CD4-positive, alpha-beta T cell treated with Interleukin-21 for 1 hour (primary cell): Measurements from ENCODE around the gene CDH23.
A peak's percentile ranks its signal among the peaks of the same experiment; 100 is the strongest.
"Not testable (repeated sequence)": the region's sequence is repeated elsewhere in the genome, so short reads cannot be mapped to it uniquely, and the experiment has no call there.

Experiments used
- DNase-seq: peaks from one replicate; pipeline ENCODE4 v3.0.0-alpha.2; 2020

Gene CDH23

DNA sequence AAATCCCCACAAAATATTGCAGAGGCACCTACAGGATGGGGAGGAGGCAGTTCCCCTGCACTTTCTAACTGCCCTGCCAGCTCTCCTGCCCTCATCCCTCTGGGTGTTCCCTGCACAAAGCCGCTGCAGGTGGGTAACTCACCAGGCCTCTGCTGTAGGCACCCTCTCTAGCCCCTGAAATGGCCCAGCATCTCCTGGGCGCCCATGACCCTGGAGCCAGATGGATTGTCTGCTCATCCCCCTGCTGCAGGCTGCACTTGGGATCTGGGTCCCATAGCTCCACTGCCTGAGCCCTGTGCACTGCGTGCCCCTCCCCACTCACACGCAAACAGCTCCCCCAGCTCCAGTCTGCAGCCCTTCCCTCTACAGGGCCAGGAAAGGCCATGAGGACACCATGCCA is 192.0 kb downstream of the CDH23 start:
- DNase-seq, result no peak

DNA sequence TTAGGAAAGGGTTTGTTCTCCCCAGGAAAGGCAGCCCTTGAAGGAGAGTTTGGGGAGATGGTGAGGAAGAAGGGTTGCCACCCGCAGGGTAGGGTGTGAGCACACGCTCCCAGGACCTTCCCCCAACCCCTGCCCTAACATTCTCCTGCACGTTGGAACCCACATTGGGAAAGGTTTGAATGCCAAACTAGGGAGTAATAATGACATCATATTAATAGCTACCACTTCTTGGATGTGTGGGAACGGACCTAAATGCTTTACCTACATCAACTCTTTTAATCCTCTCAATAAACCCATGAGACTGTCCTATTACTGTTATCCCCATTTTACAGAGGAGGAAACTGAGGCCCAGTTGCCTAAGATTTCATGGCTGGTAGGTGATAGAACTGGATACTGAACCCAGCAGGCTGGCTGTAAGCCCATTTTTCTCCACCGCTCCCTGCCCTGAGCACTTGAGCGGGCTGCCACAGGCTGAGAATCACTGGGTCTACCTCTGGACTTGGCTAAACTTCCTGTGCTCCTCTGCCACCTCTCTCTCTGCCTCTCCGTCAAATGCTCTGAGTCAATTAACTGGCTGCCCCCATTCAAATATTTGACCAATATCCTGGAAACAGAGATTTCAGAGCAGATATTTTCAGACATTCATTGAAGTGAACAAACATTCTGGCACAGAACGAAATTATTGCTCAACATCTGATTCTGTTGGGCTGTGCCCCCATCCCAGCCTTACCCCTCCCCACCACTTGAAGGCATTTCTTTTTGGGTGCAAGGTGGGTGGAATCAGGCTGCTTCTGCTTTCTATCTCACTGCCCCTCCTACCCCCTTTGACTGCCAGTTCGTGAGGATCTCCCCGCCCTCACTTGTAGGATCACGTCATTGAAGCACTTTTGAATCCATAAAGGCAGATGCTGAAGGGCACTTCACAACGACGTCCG is 193.2 kb downstream of the CDH23 start:
- no peak for DNase-seq

DNA sequence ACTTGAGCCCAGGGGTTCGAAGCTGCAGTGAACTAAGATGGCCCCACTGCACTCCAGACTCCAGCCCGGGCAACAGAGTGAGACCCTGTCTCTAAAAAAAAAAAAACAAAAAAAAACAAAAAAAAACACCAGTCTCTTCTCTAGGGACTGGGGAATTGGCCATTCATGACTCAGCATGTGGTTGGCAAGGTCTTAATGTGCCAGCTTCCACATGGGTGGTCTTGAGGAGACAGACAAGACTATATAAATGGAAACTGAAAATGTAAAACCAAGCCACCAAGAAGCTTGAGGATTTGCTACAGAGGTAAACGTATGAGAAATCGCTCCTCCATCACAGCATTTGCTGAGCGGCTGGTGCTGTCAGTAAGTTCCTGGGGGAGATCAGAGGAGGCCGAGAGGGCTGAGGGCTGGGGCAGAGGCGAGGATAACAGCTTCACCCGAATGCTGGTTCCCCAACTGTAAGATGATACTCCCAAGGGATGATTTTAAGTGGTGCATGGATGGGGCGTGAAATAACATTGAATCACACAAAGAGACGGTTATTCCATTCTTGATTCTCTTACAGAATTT is 194.1 kb downstream of the CDH23 start:
- DNase-seq, result no peak

DNA sequence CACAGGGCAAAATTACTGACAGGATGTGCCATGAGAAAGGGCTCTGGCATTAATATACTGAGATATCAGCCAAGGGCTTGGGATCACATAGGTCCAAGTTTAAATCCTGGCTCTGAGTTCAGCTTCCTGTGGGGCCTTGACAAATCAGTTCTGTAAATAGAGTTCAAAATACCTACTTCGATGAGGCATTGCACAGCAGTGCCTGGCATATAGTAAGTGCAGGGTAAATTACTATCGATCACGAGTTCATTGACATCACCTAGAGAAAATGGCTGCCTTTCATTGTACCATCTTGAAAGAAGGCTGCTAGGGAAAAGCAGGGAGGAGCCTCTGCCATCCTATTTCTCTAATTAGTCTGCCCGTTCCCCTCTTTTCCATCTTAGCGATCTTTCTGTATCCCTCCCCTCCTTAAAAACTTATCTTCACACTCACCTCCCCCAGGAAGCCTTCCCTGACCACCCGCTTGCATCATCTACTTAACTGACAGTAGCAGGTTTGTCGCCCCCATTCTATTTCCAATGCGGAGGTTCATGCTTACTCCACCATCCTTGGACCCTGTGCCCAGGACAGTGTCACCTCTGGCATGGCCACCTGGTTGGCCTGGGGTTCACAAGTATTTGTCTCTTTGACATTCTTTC is 198.3 kb downstream of the CDH23 start:
- DNase-seq, result no peak

DNA sequence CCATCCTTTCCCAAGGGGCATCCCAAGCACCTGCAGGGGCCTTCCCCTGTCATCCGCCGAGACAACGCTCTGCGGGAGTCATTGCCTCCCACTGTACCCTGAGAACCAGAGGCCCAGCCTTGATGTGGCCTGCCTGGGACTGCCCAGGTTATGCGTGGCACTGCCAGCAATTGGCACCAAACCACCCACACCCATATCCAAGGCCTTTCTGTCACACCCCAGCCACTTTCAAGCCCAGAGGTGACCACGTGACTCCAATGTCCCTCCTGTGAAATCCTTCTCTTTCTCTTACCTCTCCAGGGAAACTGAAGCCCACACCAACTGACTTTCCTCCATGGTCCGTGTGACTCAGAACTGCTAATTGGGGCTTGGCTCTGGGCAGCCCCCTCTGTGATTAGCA is 198.9 kb downstream of the CDH23 start:
- no peak for DNase-seq

DNA sequence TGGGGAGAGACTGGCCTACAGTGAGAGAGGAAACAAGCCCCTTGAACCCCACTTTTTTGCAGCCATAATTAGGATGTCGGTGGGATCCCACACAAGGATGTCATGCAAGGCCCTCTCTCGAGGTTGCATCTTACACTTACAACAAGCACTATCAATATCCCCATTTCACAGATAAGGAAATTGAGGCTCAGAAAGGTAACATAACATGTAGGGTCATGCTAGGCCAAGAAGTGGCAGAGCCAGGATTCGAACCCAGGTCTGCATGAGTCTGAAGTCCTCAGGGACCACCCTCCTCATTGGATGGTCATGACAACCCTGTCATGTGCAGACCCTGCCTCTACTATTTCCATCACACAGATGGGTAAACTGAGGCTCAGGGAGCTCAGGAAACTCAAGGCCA is 199.4 kb downstream of the CDH23 start:
- no peak for DNase-seq

DNA sequence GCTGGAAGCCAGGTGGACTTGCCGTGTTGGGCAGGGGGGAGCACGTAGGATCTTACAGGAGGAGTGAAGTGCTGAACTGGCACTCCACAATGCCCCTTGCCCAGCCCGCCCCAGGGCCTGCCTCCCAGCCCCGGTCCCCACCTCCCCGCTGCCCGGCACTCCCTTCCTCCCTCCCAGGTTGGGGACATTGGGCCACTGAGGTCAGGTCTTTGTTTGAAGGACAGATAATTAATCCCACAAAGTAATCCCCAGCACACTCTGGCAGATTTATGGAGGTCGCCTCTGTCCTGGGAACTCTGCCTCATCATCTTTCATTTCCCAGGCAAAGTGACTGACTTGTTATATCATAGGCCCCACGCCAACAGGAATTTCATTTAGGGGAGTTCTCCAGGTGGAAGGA is 200.0 kb downstream of the CDH23 start:
- DNase-seq, result no peak

DNA sequence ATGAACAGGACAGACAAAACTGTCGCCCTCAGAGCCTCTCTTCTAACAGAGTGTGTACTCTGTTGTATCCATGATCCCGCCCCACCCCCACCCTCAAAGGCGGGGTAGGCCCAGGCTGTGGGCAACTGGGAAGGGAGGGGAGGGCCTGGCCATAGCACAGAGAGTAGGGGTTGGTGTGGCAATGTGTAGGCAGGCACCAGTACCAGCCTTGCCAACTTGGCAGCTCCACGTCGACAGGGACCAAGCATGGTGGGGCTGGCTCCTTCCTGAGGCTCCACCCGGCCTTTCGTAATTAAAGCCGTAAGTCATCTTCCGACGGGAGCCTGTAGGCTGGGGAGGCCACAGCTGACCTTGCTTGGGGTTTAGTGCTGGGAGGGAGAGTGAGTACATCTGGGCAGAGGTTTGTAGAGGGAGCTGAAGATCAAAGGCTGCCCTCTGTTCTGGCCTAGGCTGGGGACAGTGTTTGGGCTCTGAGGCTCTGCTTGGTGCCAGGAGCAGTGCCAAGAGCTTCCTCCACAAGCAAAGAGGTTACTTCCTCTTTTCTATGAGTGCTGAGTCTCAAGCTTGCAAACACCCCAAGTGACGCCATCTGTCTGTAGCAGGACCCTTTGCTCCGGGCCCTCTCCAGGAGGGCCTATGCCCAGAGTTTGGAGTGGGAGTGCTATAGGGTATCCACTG is 201.2 kb downstream of the CDH23 start:
- DNase-seq, result peak; percentile 8

DNA sequence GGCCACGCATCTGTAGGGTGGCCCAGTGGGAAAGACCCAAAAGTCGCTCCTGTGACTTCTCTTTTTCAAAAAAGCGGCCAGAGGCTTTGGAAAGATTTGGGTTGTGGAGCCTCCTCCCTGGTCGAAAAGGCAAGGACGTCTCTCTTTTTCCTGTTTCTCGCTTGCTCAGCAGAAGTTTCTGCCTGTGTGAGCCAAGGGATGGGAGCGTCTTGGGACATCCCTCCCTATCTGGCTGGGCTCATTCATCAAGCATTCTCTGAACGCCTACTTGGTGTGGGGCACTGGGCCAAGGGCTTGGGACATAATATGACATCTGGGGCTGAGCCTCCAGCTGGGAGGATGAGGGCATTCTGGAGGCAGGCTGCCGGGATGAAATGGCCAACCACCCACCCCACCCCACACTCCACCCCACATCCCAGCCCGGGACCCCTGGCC is 201.9 kb downstream of the CDH23 start:
- DNase-seq, result no peak

DNA sequence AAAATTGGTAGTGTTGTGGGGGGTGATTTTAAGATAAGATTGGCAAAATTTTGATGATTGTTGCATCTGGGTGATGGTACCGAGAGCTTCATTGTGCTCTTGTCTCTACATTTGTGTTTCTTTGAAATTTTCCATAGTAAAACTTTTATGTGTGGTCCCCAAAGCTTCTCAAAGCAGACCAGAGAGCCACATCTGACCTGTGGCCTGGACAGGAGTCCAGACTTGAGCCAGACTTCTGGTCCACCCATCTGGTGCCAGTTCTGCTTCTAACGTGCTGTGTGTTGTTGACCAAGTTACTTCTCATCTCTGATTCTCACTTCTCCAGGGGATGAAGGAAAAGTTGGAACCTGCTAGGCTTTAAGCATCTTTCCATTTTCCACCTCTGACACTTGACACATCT is 202.8 kb downstream of the CDH23 start:
- DNase-seq, result no peak

DNA sequence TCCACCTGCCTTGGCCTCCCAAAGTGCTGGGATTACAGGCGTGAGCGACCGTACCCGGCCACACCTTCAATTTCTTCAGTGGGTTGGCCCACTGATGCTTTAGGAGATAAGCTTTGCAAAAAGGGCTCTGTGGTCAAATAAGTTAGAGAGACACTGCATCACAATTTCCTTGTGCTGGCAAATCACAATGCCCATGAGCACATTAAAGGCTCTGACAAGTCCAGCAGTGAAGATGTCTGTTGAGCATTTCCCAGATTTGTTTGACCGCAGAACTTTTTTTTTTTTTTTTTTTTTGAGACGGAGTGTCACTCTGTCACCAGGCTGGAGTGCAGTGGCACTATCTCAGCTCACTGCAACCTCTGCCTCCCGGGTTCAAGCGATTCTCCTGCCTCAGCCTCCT is 203.5 kb downstream of the CDH23 start:
- not testable (repeated sequence) for DNase-seq

DNA sequence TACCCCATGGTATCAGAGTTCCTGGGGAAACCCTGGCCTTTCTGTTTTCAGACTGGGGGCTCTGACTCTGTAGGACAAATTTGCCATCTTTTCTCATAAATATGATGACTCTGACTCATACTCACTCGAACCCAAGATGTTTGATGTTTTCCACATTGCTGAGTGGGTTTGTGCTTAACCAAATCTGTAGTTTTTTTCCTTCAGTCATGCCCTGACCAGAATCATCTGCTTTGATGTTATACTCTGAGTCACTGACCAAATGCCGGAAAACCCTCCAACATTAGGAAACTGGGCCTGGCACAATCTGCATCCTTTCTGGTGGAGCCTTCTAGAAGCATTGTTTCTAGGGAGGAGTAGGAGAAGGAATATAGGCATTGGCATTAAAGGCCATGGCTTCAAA is 204.1 kb downstream of the CDH23 start:
- no peak for DNase-seq

DNA sequence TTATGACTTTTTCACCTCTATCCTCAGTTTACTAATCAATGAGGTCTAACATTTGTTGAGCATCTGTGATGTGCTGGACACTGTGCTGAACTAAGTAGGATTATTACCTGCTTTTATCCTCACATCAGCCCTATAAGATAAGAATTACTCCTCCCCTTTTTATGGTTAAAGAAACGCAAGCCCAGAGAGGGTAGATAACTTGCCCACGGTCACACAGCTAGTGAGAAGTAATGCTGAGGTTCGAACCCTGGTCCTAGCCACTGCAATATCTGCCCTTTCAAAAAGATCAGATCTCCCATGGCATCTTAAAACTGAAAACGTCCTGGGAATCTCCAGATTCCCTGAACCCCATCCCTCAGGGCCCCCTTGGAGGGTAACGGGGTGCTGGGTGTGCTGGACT is 204.6 kb downstream of the CDH23 start:
- no peak for DNase-seq

DNA sequence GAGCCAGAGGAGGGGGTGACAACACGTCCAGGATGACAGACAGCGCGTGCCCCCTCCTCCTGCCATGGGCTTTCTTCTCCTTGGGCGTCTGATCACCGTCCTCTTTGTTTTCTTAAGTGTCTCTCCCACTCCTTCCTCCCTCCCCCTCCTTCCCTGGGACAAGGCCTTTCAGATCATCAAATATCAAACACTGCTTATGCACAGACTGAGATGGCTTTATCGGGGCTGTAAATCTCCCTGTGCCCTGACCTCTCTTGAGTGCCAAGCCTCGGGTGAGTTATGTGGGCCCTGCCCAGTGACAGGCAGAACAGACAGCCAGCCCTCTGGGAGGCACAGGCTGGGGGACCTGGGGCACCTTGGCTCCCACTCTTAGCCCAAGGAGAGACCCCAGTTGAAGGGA is 206.4 kb downstream of the CDH23 start:
- no peak for DNase-seq

DNA sequence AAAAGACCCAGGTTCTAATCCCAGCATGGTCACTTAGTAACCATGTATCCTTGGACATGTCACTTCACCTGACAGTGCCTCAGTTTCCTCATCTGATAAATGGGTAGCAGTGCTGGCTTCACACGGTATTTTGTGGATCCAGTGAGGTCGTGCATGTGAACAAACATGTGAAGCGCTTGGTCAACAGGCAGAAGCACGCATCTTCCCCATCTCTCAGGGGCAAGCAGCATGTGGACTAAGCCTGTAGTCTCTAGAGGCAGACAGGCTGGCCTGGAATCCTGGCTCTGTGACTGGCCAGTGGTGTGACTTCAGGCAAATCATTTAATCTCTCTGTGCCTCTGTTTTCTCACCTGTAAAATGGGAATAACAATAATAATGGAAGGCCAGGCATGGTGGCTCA is 207.0 kb downstream of the CDH23 start:
- DNase-seq, result no peak

DNA sequence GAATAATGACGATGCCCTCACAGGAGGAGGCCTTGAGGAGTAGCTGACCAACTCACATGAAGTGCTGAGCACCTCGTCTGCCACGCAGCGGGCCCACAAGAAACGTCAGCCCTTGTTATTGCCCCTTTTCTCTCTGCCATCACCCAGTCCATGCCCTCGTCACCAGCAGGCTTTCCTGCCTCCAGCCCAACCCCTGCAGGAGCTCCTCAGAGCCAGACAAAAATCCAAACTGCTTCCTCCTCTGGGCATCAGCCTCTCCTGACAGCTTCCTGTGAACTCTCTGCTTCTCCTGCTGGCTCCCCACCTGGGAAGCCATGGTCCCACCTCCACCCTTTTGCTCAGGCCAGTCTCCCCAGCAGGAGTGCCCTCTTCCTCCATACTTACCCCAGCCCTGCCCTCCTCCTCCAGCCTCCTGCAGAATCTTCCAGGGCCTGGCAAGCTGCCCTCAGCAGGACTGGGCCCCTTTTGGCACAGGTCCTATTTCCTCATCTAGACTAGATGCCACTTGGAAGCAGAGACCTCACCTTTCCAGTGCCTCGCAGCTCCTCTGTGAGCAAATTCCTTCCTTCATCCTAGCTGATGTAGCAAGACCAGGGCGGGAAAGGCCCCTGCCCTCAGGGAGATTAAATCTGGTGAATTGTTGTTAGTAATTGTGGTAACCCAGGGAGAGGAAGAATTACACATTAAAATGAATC is 207.8 kb downstream of the CDH23 start:
- no peak for DNase-seq

DNA sequence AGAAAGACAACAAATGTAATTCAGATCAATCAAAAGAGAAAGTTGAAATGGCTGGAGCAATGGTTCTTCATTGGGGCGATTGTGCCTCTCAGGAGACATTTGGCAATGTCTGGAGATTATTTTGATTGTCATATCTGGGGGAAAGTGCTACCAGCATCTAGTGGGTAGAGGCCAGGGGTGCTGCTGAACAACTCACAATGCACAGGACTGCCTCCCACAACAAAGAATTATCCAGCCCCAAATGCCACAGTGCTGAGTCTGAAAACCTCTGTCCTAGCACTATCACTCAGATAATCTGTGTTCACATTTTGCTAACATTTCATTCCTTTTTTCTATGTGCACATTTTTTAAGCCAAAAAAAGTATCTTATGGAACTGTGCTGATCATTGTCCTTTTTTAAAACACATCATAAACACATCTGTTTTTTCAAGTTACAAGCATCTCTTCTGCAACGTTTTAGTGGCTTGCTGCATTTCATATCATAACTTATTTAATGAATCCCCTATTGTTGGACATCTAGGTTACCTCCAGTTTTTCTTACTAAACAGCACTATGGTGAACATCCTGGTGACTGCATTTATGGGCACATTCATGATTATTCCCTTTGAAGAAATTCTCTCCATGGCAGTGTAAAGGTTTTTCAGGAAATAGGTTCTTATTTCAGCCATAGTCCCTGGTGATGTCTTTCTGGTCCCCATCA is 208.7 kb downstream of the CDH23 start:
- no peak for DNase-seq

DNA sequence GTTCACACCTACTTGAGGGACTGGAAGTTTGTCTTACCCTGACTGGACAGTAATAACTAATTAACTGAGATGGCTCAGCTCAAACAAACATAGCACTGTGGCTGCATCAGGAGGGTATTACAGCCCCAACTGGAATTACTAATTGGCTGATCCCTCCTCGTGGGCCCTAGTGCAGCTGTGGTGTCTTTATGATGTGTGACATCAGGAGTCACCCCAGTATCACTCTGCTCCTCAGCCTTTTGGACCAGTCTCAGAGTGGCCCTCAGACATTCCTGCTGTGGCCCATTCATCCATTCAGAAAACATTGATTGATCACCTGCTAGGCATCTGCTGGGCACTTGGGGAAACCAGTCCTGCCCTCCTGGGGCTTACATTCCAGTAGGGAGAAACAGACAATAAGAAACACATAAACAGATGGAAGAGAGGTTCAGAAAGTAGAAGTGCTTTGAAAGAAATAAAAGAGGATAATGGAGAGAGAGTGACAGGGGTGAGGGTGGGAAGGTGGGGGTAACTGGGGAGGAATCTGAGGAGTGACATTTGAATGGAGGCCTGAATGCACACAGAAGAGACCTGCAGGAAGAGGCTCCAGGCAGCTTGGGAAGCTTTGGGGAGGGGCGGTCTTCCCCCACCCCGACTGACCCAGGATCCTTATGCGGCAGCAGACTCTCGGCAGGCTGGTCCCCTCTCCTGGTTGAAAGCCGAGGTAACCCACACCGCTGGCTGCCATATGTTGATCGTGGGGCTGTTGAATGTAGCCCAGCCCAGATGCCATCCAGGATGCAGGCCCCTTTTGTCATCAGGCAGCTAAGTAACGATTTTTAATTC is 209.7 kb downstream of the CDH23 start:
- DNase-seq, result no peak

DNA sequence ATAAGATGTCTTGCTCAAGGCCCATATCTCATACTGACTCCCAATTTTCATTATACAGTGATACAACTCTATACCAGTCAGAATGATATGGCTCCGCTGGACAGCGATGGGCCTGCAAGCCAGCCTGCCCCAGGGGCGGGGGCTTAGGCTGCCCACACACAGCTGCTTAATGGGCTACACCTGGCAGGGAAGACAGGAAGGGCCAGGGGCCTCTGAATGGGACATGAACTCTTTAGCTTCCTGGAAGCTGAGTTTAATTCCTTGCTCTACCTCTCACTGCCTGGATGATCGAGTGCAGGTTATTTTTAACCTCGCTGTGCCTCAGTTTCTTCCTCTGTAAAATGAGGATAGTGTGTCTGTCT is 210.3 kb downstream of the CDH23 start:
- DNase-seq, result no peak

DNA sequence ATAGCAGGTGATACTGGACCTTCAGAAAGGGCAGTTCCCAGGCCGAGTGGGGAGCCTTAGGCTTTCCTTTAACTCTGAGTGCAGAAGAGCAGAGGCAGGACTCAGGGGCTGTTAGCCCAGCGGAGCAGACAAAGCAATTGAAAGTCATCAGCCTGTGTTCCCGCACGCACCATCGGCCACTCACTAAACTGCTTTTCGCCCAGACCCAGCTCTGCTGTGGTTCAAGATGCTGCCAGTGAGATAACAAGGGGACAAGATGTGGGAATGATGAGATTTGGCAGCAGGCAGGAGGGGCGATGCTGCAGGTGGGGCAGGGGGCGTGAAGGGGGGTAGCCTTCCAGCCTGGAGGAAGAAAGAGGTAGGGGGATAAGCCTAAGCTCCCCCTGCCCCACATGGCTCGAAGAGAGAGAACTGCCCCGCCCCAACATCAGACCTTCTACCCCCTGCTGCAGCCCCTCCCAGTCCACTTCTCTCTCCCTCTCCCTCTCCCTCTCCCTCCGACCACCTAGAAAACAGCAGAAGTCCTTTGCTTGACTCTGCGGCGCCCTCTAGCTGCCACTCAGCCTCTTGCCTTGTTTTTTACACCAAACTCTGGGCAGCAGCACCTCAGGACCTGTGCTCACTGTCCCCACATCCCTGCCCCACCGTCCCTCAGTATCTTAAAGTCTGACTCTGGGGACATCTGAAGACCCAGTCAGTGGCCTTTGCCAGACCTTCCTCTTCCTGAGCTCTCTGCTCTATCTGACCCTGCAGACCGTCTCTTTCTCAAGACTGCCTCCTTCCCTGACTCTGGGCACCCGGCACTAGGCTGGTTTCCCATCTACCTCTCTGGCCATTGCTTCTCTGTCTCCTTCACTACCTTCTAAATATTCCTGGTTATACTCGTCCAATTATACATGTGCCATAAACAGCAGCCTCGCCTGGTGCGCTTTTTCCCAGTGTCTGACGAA is 212.4 kb downstream of the CDH23 start:
- peak; percentile 53 for DNase-seq
